ENCODE measurements around the gene BABAM2.

The BABAM2 gene

DNA sequence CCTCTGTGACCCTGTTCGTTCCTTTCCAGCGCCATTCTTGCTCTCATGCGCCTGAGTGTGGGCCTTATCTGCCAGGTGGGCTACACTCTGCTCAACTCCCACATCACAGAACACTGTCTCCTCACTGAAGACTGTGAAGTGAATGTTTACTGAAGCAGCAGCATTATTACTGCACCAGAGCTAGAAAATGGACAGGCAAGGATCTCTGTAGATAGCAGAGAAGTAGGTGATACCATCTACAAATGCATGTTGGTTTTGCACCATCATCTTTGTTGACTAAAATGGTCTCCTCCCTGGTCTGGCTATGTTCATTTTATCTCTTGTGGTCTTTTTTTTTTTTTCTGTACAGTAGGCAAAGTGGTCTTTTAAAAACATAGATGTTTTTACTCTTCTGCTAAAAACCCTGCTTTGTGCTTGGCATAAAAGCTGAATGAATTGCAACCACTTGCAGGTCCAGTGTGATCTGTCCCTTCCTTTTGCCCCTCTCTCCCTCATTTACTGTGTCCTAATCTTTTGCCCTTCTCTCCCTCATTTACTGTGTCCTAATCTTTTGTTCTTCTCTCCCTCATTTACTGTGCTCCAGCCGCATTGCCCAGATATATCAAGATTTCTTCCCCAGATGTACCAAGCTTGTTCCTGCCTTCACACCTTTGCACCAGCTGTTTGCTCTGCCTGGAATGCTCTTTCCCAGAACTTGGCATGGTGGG is 35.4 kb downstream of the BABAM2 start:
- no peak overlapping the region for H3K4me3 ChIP-seq (ENCODE audit: low read depth, low read length)
- ChIA-PET POLR2A (no interaction called here), CTCF (no interaction called here)
- no peaks in the 10 kb centered on the region; a peak in 1 of 3 replicates for H3K36me3 ChIP-seq (ENCODE audit: control insufficient read depth in 2 of 2, insufficient read depth in 1 of 2, low read length in 2 of 2)
- H3K4me1 ChIP-seq (ENCODE audit: control insufficient read depth, insufficient read depth, low read length) = no peaks in the 10 kb centered on the region
- H3K9me3 ChIP-seq (ENCODE audit: control insufficient read depth, insufficient read depth, low read depth, low read length) = no peaks in the 10 kb centered on the region
- no peak overlapping the region for H3K27ac ChIP-seq (ENCODE audit: extremely low read depth, low read depth, low read length)
- TF ChIP-seq MZF1 (tag by site-specific recombination; IDR thresholded peaks at IDR 0.05; ENCODE audit: borderline replicate concordance) (no peak), ZEB2 (tag by site-specific recombination; IDR thresholded peaks at IDR 0.05) (no peak), ZNF785 (tag by site-specific recombination; IDR thresholded peaks at IDR 0.05) (no peak), ZNF404 (tag by site-specific recombination; IDR thresholded peaks at IDR 0.05) (no peak), ZNF658 (tag by site-specific recombination; IDR thresholded peaks at IDR 0.05) (no peak), ZNF19 (tag by site-specific recombination; IDR thresholded peaks at IDR 0.05; ENCODE audit: low read depth) (no peak), ZNF114 (tag by site-specific recombination; IDR thresholded peaks at IDR 0.05) (no peak), GLI4 (tag by site-specific recombination; IDR thresholded peaks at IDR 0.05) (no peak), ZSCAN23 (tag by site-specific recombination; IDR thresholded peaks at IDR 0.05) (no peak), ZNF133 (tag by site-specific recombination; IDR thresholded peaks at IDR 0.05) (no peak), ZNF585B (tag by site-specific recombination; IDR thresholded peaks at IDR 0.05) (no peak), ZBTB17 (tag by site-specific recombination; IDR thresholded peaks at IDR 0.05) (no peak), ZNF529 (tag by site-specific recombination; IDR thresholded peaks at IDR 0.05; ENCODE audit: insufficient replicate concordance) (no peak)
- TF ChIP-seq, protein P1, sequence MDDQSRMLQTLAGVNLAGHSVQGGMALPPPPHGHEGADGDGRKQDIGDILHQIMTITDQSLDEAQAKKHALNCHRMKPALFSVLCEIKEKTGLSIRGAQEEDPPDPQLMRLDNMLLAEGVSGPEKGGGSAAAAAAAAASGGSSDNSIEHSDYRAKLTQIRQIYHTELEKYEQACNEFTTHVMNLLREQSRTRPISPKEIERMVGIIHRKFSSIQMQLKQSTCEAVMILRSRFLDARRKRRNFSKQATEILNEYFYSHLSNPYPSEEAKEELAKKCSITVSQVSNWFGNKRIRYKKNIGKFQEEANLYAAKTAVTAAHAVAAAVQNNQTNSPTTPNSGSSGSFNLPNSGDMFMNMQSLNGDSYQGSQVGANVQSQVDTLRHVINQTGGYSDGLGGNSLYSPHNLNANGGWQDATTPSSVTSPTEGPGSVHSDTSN (CRISPR knock-in tag; IDR thresholded peaks at IDR 0.05) = no peak
- TF ChIP-seq, protein P2, sequence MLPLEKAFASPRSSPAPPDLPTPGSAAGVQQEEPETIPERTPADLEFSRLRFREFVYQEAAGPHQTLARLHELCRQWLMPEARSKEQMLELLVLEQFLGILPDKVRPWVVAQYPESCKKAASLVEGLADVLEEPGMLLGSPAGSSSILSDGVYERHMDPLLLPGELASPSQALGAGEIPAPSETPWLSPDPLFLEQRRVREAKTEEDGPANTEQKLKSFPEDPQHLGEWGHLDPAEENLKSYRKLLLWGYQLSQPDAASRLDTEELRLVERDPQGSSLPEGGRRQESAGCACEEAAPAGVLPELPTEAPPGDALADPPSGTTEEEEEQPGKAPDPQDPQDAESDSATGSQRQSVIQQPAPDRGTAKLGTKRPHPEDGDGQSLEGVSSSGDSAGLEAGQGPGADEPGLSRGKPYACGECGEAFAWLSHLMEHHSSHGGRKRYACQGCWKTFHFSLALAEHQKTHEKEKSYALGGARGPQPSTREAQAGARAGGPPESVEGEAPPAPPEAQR (tag by site-specific recombination; IDR thresholded peaks at IDR 0.05) = no peak
- TF ChIP-seq, protein P3, sequence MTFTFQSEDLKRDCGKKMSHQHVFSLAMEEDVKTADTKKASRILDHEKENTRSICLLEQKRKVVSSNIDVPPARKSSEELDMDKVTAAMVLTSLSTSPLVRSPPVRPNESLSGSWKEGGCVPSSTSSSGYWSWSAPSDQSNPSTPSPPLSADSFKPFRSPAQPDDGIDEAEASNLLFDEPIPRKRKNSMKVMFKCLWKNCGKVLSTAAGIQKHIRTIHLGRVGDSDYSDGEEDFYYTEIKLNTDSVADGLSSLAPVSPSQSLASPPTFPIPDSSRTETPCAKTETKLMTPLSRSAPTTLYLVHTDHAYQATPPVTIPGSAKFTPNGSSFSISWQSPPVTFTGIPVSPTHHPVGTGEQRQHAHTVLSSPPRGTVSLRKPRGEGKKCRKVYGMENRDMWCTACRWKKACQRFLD (tag by site-specific recombination; IDR thresholded peaks at IDR 0.05) = no peak
- TF ChIP-seq, protein P4, sequence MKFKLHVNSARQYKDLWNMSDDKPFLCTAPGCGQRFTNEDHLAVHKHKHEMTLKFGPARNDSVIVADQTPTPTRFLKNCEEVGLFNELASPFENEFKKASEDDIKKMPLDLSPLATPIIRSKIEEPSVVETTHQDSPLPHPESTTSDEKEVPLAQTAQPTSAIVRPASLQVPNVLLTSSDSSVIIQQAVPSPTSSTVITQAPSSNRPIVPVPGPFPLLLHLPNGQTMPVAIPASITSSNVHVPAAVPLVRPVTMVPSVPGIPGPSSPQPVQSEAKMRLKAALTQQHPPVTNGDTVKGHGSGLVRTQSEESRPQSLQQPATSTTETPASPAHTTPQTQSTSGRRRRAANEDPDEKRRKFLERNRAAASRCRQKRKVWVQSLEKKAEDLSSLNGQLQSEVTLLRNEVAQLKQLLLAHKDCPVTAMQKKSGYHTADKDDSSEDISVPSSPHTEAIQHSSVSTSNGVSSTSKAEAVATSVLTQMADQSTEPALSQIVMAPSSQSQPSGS (tag by site-specific recombination; IDR thresholded peaks at IDR 0.05; ENCODE audit: low read depth) = no peak

DNA sequence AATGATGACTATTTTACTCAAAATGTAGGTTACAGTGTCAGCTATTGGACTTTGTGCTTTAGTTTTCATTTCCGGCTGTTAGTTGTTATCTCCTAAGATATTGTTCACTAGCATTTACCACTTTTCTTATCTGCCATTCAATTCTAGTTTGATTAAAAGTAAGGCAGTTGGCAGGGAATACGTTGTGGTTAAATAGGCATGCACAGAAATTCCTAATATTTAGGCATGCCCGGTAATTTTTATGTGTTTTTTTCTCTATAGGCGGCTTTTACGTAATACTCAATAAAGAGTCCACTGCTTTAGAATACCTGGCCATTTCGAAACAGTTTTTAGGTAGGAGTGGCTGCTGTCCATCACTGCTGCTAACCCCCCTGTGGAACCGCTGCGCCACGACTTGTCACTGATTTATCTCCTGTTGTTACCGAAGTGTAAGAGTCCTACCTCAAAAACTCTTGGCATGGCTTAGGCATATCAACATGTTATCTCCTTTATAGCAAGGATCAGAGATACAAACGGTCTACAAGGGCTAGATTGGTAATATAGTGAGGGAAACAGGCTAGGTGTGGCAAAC is 39.5 kb downstream of the BABAM2 start:
- Histone ChIP-seq H3K27ac (ENCODE audit: extremely low read depth, low read depth, low read length) (no peak overlapping the region), H3K4me3 (ENCODE audit: low read depth, low read length) (no peak overlapping the region), H3K9me3 (ENCODE audit: control insufficient read depth, insufficient read depth, low read depth, low read length) (no peaks in the 10 kb centered on the region), H3K4me1 (ENCODE audit: control insufficient read depth, insufficient read depth, low read length) (no peaks in the 10 kb centered on the region), H3K36me3 (ENCODE audit: control insufficient read depth in 2 of 2, insufficient read depth in 1 of 2, low read length in 2 of 2) (no peaks in the 10 kb centered on the region)
- CTCF ChIA-PET = no interaction called here
- no peak for TF ChIP-seq ZNF23 (tag by site-specific recombination; IDR thresholded peaks at IDR 0.05; ENCODE audit: borderline replicate concordance)
- TF ChIP-seq ZNF335 (tag by site-specific recombination; conservative IDR thresholded peaks at IDR 0.05) = 0 out of 2 replicates have a peak, but pooled peaks have one; percentile 33
- POLR2A ChIA-PET = no interaction called here
